Measurements from ENCODE around the gene SLC44A3. TPM values are rescaled to one million over a fixed set of nuclear protein-coding genes. Genes with fewer than 3 reads are reported as not detected.

SLC44A3 gene
- total and polyA plus RNA-seq, 7 donors, result 1.2 to 28.5 (median 4.7) TPM

GRCh38 chr1:94901841-94902240 is 81.7 kb downstream of the SLC44A3 start:
- peaks cover 0 to 44% (median 17%) of the 10 kb centered on the region in 4 donors for H3K36me3 ChIP-seq
- H3K4me1 ChIP-seq, result peaks cover 0 to 79% (median 69%) of the 10 kb centered on the region in 4 donors
- no peak for DNase-seq
- H3K27ac ChIP-seq, result peak overlapping the region in 2 of 4 donors; percentile 67 to 71
- WGBS, 2 donors, result 83 to 87% methylated on average over 4 of the region's 4 CpGs
- TF ChIP-seq CTCF (IDR thresholded peaks at IDR 0.05) (no peak), POLR2A (IDR thresholded peaks at IDR 0.05) (no peak), POLR2AphosphoS5 (IDR thresholded peaks at IDR 0.05) (no peak), EP300 (IDR thresholded peaks at IDR 0.05) (no peak)
- intact Hi-C loops (cut with DNase I), result no loop called here
- H3K4me3 ChIP-seq, result no peak overlapping the region
- no peaks in the 10 kb centered on the region for H3K9me3 ChIP-seq
- no peaks in the 10 kb centered on the region for H3K27me3 ChIP-seq

- Histone ChIP-seq H3K36me3 (peaks cover 0 to 28% (median 8%) of the 10 kb centered on the region in 4 donors), H3K27me3 (no peaks in the 10 kb centered on the region), H3K9me3 (no peaks in the 10 kb centered on the region), H3K27ac (peak overlapping the region in 3 of 4 donors; percentile 51 to 71 (median 67)), H3K4me3 (no peak overlapping the region), H3K4me1 (peaks cover 0 to 90% (median 76%) of the 10 kb centered on the region in 4 donors)
- DNase-seq, result no peak
- intact Hi-C loops (cut with DNase I), result no loop called here
- peak in 1 of 4 donors; percentile 23 for TF ChIP-seq POLR2AphosphoS5 (IDR thresholded peaks at IDR 0.05)
- TF ChIP-seq EP300 (IDR thresholded peaks at IDR 0.05), result no peak
- TF ChIP-seq POLR2A (IDR thresholded peaks at IDR 0.05), result no peak
- WGBS, 2 donors, result 86 to 87% methylated on average over 7 of the region's 7 CpGs
Measured at GRCh38 chr1:94903280-94904009, 83.3 kb downstream of the SLC44A3 start.

GRCh38 chr1:94905207-94905606 is 85.0 kb downstream of the SLC44A3 start:
- Histone ChIP-seq H3K27ac (peak overlapping the region in 2 of 4 donors; percentile 67 to 71), H3K27me3 (no peaks in the 10 kb centered on the region), H3K9me3 (no peaks in the 10 kb centered on the region), H3K36me3 (peaks cover 0 to 20% (median 8%) of the 10 kb centered on the region in 4 donors), H3K4me3 (no peak overlapping the region), H3K4me1 (peaks cover 0 to 90% (median 74%) of the 10 kb centered on the region in 4 donors)
- DNase-seq, result no peak
- TF ChIP-seq POLR2AphosphoS5 (IDR thresholded peaks at IDR 0.05) (no peak), POLR2A (IDR thresholded peaks at IDR 0.05) (no peak), EP300 (IDR thresholded peaks at IDR 0.05) (no peak)
- 91 to 92% methylated on average over 4 of the region's 4 CpGs for WGBS, 2 donors
- intact Hi-C loops (cut with DNase I), result no loop called here

GRCh38 chr1:94906382-94906781 is 86.2 kb downstream of the SLC44A3 start:
- TF ChIP-seq POLR2AphosphoS5 (IDR thresholded peaks at IDR 0.05) (no peak), POLR2A (IDR thresholded peaks at IDR 0.05) (no peak), CTCF (IDR thresholded peaks at IDR 0.05) (no peak), EP300 (IDR thresholded peaks at IDR 0.05) (no peak)
- Histone ChIP-seq H3K27ac (peak overlapping the region in 1 of 4 donors; percentile 71), H3K4me1 (peaks cover 0 to 94% (median 81%) of the 10 kb centered on the region in 4 donors), H3K9me3 (no peaks in the 10 kb centered on the region), H3K4me3 (no peak overlapping the region), H3K27me3 (no peaks in the 10 kb centered on the region), H3K36me3 (peaks cover 0 to 11% (median 6%) of the 10 kb centered on the region in 4 donors)
- intact Hi-C loops (cut with DNase I), result no loop called here
- DNase-seq, result no peak
- WGBS, 2 donors, result 78 to 88% methylated on average over 5 of the region's 5 CpGs

GRCh38 chr1:94907136-94907535 is 87.0 kb downstream of the SLC44A3 start:
- Histone ChIP-seq H3K27ac (peak overlapping the region in 1 of 4 donors; percentile 71), H3K27me3 (no peaks in the 10 kb centered on the region), H3K9me3 (no peaks in the 10 kb centered on the region), H3K4me1 (peaks cover 0 to 99% (median 85%) of the 10 kb centered on the region in 4 donors), H3K36me3 (peaks cover 0 to 3% (median under 1%) of the 10 kb centered on the region in 4 donors), H3K4me3 (no peak overlapping the region)
- no peak for DNase-seq
- TF ChIP-seq POLR2A (IDR thresholded peaks at IDR 0.05) (no peak), CTCF (IDR thresholded peaks at IDR 0.05) (no peak), POLR2AphosphoS5 (IDR thresholded peaks at IDR 0.05) (no peak), EP300 (IDR thresholded peaks at IDR 0.05) (no peak)
- intact Hi-C loops (cut with DNase I), result no loop called here
- 67 to 68% methylated on average over 3 of the region's 3 CpGs for WGBS, 2 donors
